Kidney epithelial cell (primary cell): ENCODE measurements around the gene MFRP. TPM values are rescaled to one million over a fixed set of nuclear protein-coding genes. Genes with fewer than 3 reads are reported as not detected.

ENCODE experiments used
- DNase-seq: peaks from one replicate; pipeline ENCODE4 v3.0.0-alpha.2; 2010; ENCODE audit warnings: low read depth
- H3K27me3 ChIP-seq: 2 replicates; pipeline ENCODE4 v1.6.0; 2011; ENCODE audit warnings: low read length; ENCODE audit not compliant: control insufficient read depth, insufficient read depth
- H3K36me3 ChIP-seq: 2 replicates; pipeline ENCODE4 v1.5.1; 2011; ENCODE audit warnings: low read length; ENCODE audit not compliant: control insufficient read depth, insufficient read depth
- H3K4me3 ChIP-seq: 2 replicates; pipeline ENCODE4 v1.5.1; 2011; ENCODE audit warnings: low read depth, mild to moderate bottlenecking, control low read depth, low read length
- CTCF ChIP-seq: IDR thresholded peaks from 2 replicates; pipeline ENCODE4 v1.5.1; 2011; ENCODE audit warnings: mild to moderate bottlenecking, moderate library complexity, low read length, control low read depth, inconsistent platforms; ENCODE audit not compliant: insufficient read depth, poor library complexity, severe bottlenecking
- total RNA-seq: library from RNA; depleted of rRNA; stranded (reverse); fragments of >200 nt; gene quantifications from 2 replicates; pipeline ENCODE4 v1.2.3, GENCODE V29; 2015

Gene MFRP
- total RNA-seq, 1 donor from 2014 or later, result not detected

GRCh38 chr11:119344291-119345010, 2.1 kb downstream of the MFRP start:
- Histone ChIP-seq H3K36me3 (no peaks in the 10 kb centered on the region), H3K4me3 (no peak overlapping the region), H3K27me3 (peaks cover 42% of the 10 kb centered on the region)
- DNase-seq, result no peak
- no peak for TF ChIP-seq CTCF

DNA sequence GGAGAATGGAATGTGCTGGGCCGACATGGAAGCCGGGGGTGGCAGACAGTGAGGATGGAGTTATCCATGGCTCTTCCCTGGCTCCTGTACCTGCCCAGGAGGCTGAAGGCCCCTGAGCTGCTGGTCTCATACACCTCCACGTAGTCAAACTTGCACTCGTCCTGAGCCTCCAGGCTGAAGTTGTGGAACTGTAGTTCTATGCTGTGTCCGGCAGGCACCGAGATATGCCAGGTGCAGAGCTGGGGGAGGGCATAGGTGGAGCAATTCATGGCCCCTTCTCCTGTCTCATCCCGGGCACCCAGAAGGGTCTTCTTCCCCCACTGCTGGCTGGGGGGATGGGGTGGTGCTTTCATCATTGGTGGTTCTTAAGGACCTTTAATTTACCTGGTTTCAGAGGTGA, 2.8 kb downstream of the MFRP start:
- Histone ChIP-seq H3K27me3 (peaks cover 46% of the 10 kb centered on the region), H3K36me3 (no peaks in the 10 kb centered on the region), H3K4me3 (no peak overlapping the region)
- no peak for DNase-seq
- TF ChIP-seq CTCF, result no peak

GRCh38 chr11:119342362-119343130, 4.0 kb downstream of the MFRP start:
- H3K4me3 ChIP-seq, result no peak overlapping the region
- no peak for TF ChIP-seq CTCF
- no peak for DNase-seq
- H3K27me3 ChIP-seq, result peaks cover 42% of the 10 kb centered on the region
- H3K36me3 ChIP-seq, result no peaks in the 10 kb centered on the region

GRCh38 chr11:119342023-119342300, 4.5 kb downstream of the MFRP start:
- Histone ChIP-seq H3K36me3 (no peaks in the 10 kb centered on the region), H3K4me3 (no peak overlapping the region), H3K27me3 (peaks cover 38% of the 10 kb centered on the region)
- no peak for TF ChIP-seq CTCF
- DNase-seq, result no peak

DNA sequence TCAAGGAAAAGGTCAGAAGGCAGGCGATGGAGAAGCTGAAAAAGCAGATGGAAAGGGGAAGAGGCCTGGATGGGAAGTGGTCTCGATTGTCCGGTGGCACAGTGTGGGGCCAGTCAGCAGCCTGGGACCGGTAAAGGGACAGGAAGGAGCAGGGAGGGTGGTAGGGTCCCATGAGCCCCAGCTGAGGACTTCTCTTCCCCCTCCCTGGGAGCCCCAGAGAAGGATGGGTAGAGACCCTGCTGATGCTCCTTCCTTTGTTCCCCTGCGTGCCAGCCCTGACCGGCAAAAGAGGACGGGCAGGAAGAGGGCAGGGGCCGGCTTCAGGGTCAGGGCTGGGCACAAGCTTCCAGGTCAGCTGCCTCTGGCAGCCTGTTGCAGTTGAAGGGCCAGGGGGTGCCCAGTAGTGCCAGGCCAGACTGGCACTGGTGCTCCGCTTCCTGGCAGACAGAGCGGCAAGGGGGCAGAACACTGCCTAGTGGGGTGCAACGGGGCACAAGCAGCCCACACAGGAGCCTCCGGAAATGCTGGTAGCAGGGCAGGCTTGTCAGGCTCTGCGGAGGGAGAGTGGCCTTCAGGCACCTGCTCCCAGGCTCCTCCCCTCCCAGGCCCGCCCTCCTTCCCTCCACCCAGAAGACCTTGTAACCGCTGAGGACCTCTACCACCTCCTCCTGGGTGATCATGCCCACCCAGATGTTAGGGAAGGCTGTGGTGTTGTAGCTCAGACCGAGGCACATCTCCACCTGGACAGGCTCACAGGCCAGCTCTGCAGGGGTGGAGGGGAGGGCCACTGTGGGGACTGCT, 5.1 kb downstream of the MFRP start:
- Histone ChIP-seq H3K36me3 (no peaks in the 10 kb centered on the region), H3K27me3 (peaks cover 37% of the 10 kb centered on the region), H3K4me3 (no peak overlapping the region)
- no peak for DNase-seq
- TF ChIP-seq CTCF, result no peak
